H1 (cell line): Measurements from ENCODE around the gene LINGO4. TPM values are rescaled to one million over a fixed set of nuclear protein-coding genes. Genes with fewer than 3 reads are reported as not detected.

ENCODE experiments used
- CBX8 ChIP-seq: fragments of 300-800, 300-1000 bp; sonication (generic); IDR thresholded peaks from 2 replicates; pipeline ENCODE4 v1.7.1; 2016; ENCODE audit warnings: low read depth, low read length, borderline replicate concordance
- CHD7 ChIP-seq: fragments of 300-600 bp; sonication (generic); IDR thresholded peaks from 2 replicates; pipeline ENCODE4 v1.7.1; 2012; ENCODE audit warnings: low read length, moderate library complexity, mild to moderate bottlenecking, inconsistent platforms; ENCODE audit not compliant: insufficient replicate concordance
- EZH2 ChIP-seq: fragments of 200-600 bp; sonication (generic); IDR thresholded peaks from 2 replicates; pipeline ENCODE4 v1.7.1; 2012; ENCODE audit warnings: low read depth, mild to moderate bottlenecking, moderate library complexity, low read length, inconsistent platforms; ENCODE audit not compliant: severe bottlenecking
- JUN ChIP-seq: IDR thresholded peaks from 2 replicates; pipeline ENCODE4 v1.6.1; 2011; ENCODE audit warnings: low read depth, mild to moderate bottlenecking, improper control_type of control experiment, low read length
- JUND ChIP-seq: IDR thresholded peaks from 2 replicates; pipeline ENCODE4 v1.6.1; 2011; ENCODE audit warnings: mild to moderate bottlenecking, improper control_type of control experiment, low read length
- RFX5 ChIP-seq: IDR thresholded peaks from 2 replicates; pipeline ENCODE4 v1.6.1; 2011; ENCODE audit warnings: low read depth, low read length, improper control_type of control experiment, borderline replicate concordance
- SP2 ChIP-seq: IDR thresholded peaks from 2 replicates; pipeline ENCODE4 v1.6.1; 2012; ENCODE audit warnings: mild to moderate bottlenecking, low read length, inconsistent platforms
- polyA plus RNA-seq, 7 experiments: library from polyadenylated mRNA; depleted of rRNA in 3 of 7; stranded (reverse) in 5 of 7; unstranded in 2 of 7; fragments of >200 nt in 5 of 7; fragments of 200-250 nt in 2 of 7; gene quantifications; 1 replicate in 5 of 7; 2 replicates in 1 of 7; 4 replicates in 1 of 7; pipeline versions ENCODE4 v1.2.1 to v1.2.3, GENCODE V29; 2011 to 2013; ENCODE audit warnings: missing spikeins in 2 of 7, mixed read lengths in 2 of 7
- total RNA-seq: library from RNA; stranded (reverse); fragmentation: NEBNext Ultra II Directional; extraction: Animal tissue kit (Norgen Biotek cat#: 25700); gene quantifications from 2 replicates; pipeline ENCODE4 v1.2.1, GENCODE V29; 2021
- TF ChIP-seq, protein P1 (sequence below): IDR thresholded peaks from 2 replicates; pipeline ENCODE4 v1.6.1; 2011; ENCODE audit warnings: low read depth, mild to moderate bottlenecking, low read length; ENCODE audit not compliant: insufficient read depth

Gene LINGO4
- total and polyA plus RNA-seq, 2 of the 8 experiments (the other 6 are each of a cell fraction or from before 2014, with no cell fraction given) = 0.03 TPM; not detected in 1

GRCh38 chr1:151839457-151840403, 34.5 kb upstream of the LINGO4 start, which contains the start of gene C2CD4D (continued):
- no peak for TF ChIP-seq CHD7
- TF ChIP-seq JUND = no peak
- no peak for TF ChIP-seq CBX8
- TF ChIP-seq, protein P1, sequence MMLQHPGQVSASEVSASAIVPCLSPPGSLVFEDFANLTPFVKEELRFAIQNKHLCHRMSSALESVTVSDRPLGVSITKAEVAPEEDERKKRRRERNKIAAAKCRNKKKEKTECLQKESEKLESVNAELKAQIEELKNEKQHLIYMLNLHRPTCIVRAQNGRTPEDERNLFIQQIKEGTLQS = no peak
- no peak for TF ChIP-seq SP2
- TF ChIP-seq JUN = no peak
- TF ChIP-seq RFX5 = no peak
- TF ChIP-seq EZH2 = no peak
